HG03039 (cell line): Measurements from ENCODE around the gene EHD3.

ENCODE experiments used
- ATAC-seq: cut with Tn5 transposase; IDR thresholded peaks from one replicate; pipeline ENCODE4 v1.9.1; 2021; ENCODE audit warnings: mild to moderate bottlenecking, moderate library complexity; ENCODE audit not compliant: unreplicated experiment

The EHD3 gene

GRCh38 chr2:31233741-31234682 lies at the start of gene EHD3:
Gene EHD3, plus strand, starts transcription at chr2:31234152. Its CDS starts 470 bp downstream, at chr2:31234622.
- peak; percentile 91 for ATAC-seq

GRCh38 chr2:31187166-31187565 lies 46.8 kb upstream of the EHD3 start:
- ATAC-seq: no peak

GRCh38 chr2:31188131-31188530 lies 45.8 kb upstream of the EHD3 start:
- no peak for ATAC-seq

- no peak for ATAC-seq
Observed at GRCh38 chr2:31189141-31189540, 44.8 kb upstream of the EHD3 start.

GRCh38 chr2:31190188-31190587 lies 43.8 kb upstream of the EHD3 start:
- ATAC-seq: no peak

GRCh38 chr2:31191931-31192330 lies 42.0 kb upstream of the EHD3 start:
- no peak for ATAC-seq

GRCh38 chr2:31192396-31192795 lies 41.6 kb upstream of the EHD3 start:
- ATAC-seq: no peak

- no peak for ATAC-seq
Observed at GRCh38 chr2:31192851-31193392, 41.0 kb upstream of the EHD3 start.

GRCh38 chr2:31193806-31194205 lies 40.1 kb upstream of the EHD3 start:
- ATAC-seq: no peak

- ATAC-seq: no peak
Observed at GRCh38 chr2:31196622-31197021, 37.3 kb upstream of the EHD3 start.

GRCh38 chr2:31197166-31197565 lies 36.8 kb upstream of the EHD3 start:
- no peak for ATAC-seq

- no peak for ATAC-seq
Observed at GRCh38 chr2:31197669-31198068, 36.3 kb upstream of the EHD3 start.

GRCh38 chr2:31199206-31199605 lies 34.7 kb upstream of the EHD3 start:
- no peak for ATAC-seq

GRCh38 chr2:31200972-31201371 lies 33.0 kb upstream of the EHD3 start:
- no peak for ATAC-seq

- ATAC-seq: no peak
Observed at GRCh38 chr2:31202041-31202440, 31.9 kb upstream of the EHD3 start.

- no peak for ATAC-seq
Observed at GRCh38 chr2:31202833-31203232, 31.1 kb upstream of the EHD3 start.

- no peak for ATAC-seq
Observed at GRCh38 chr2:31203916-31204315, 30.0 kb upstream of the EHD3 start.

GRCh38 chr2:31204783-31205182 lies 29.2 kb upstream of the EHD3 start:
- no peak for ATAC-seq

GRCh38 chr2:31205186-31205585 lies 28.8 kb upstream of the EHD3 start:
- ATAC-seq: no peak

GRCh38 chr2:31205613-31206012 lies 28.3 kb upstream of the EHD3 start:
- ATAC-seq: no peak

- ATAC-seq: no peak
Observed at GRCh38 chr2:31207790-31208189, 26.2 kb upstream of the EHD3 start.

GRCh38 chr2:31208240-31208639 lies 25.7 kb upstream of the EHD3 start:
- ATAC-seq: no peak
